ENCODE measurements around the gene CHST12. TPM values are rescaled to one million over a fixed set of nuclear protein-coding genes. Genes with fewer than 3 reads are reported as not detected.

Gene CHST12
- total and polyA plus RNA-seq, 7 donors = 6.6 to 12.0 (median 8.2) TPM

- intact Hi-C loops (cut with DNase I) = no loop called here
- H3K27ac ChIP-seq = peak overlapping the region; percentile 100
These were observed 47.8 kb upstream of the CHST12 start for GRCh38 chr7:2355705-2356008.

DNA sequence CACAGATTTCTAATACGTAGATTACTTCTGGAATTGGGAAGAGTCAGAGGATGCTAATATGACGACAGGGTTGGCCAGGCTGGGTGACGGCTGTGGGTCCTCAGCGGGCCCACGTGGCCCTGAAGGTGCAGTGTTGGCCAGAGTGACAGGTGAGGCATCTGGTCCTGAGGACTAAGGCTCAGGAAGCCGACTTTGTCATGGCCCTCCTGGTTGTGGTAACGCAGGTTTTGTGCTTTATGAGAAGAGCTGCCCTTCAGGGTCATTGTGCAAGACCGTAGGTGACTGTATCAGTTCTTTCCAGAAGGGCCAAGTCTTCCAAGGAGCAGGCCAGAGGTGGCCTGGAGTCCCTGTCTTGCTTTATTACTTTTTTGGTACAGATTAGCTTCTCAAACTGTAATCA lies 46.2 kb upstream of the CHST12 start:
- no peaks in the 10 kb centered on the region for H3K27me3 ChIP-seq (ENCODE audit: insufficient read depth in 3 of 3, low read length in 2 of 3)
- H3K9me3 ChIP-seq = no peaks in the 10 kb centered on the region
- 54 to 75% (median 68%) methylated on average over 8 of the region's 8 CpGs for WGBS, 3 donors
- intact Hi-C loops (cut with DNase I) = no loop called here
- peak in 1 of 2 donors; percentile 34 for DNase-seq
- H3K4me1 ChIP-seq = peaks cover 43% of the 10 kb centered on the region
- no peak overlapping the region for H3K27ac ChIP-seq
- ATAC-seq = no peak
- H3K4me3 ChIP-seq = peak overlapping the region; percentile 98
- H3K36me3 ChIP-seq (ENCODE audit: insufficient read depth in 1 of 2, low read depth in 1 of 2) = peaks cover 3 to 56% of the 10 kb centered on the region in 2 donors
- no peak for TF ChIP-seq CTCF (IDR thresholded peaks at IDR 0.05)

More at GRCh38 chr7:2355705-2356008, 47.8 kb upstream of the CHST12 start:
- peaks cover 0 to 41% of the 10 kb centered on the region in 2 donors for H3K36me3 ChIP-seq (ENCODE audit: insufficient read depth in 1 of 2, low read depth in 1 of 2)
- H3K9me3 ChIP-seq = no peaks in the 10 kb centered on the region
- 4 to 5% (median 4%) methylated on average over 9 of the region's 9 CpGs for WGBS, 3 donors
- no peak for DNase-seq
- H3K27me3 ChIP-seq (ENCODE audit: insufficient read depth in 3 of 3, low read length in 2 of 3) = no peaks in the 10 kb centered on the region
- ATAC-seq = no peak
- peaks cover 43% of the 10 kb centered on the region for H3K4me1 ChIP-seq
- TF ChIP-seq CTCF (IDR thresholded peaks at IDR 0.05) = no peak
- H3K4me3 ChIP-seq = peak overlapping the region; percentile 98

DNA sequence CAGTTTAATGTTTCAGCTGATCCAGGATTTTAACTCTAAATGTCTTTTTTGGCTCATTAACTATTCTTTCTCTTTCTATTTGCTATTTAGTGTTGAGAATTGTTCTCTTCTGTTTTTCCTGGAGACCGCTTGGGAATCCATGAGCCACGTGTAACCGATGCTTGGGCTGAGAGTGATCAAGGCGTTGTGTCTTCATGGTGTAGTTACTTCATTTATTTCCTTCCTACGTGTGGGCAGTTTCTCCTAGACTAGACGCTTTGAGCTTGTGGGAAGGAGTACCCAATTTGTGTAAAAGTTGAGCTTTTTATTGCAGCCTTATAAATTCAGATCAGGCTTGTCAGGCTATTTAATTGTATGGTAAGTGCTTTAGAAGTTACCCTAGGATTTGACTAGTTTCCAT lies 45.8 kb upstream of the CHST12 start:
- 43 to 55% (median 52%) methylated on average over 6 of the region's 6 CpGs for WGBS, 3 donors
- no peak for TF ChIP-seq CTCF (IDR thresholded peaks at IDR 0.05)
- intact Hi-C loops (cut with DNase I) = no loop called here
- ATAC-seq (no peak), DNase-seq (no peak)
- no peak overlapping the region for H3K27ac ChIP-seq
- peak overlapping the region; percentile 98 for H3K4me3 ChIP-seq
- H3K36me3 ChIP-seq (ENCODE audit: insufficient read depth in 1 of 2, low read depth in 1 of 2) = peaks cover 5 to 60% of the 10 kb centered on the region in 2 donors
- H3K27me3 ChIP-seq (ENCODE audit: insufficient read depth in 3 of 3, low read length in 2 of 3) = no peaks in the 10 kb centered on the region
- peaks cover 43% of the 10 kb centered on the region for H3K4me1 ChIP-seq
- H3K9me3 ChIP-seq = no peaks in the 10 kb centered on the region

GRCh38 chr7:2358968-2359527 lies 44.4 kb upstream of the CHST12 start:
- Histone ChIP-seq H3K4me3 (peak overlapping the region; percentile 11), H3K36me3 (ENCODE audit: insufficient read depth in 1 of 2, low read depth in 1 of 2) (peaks cover 7 to 75% of the 10 kb centered on the region in 2 donors), H3K4me1 (peaks cover 43% of the 10 kb centered on the region), H3K27ac (no peak overlapping the region), H3K9me3 (no peaks in the 10 kb centered on the region), H3K27me3 (ENCODE audit: insufficient read depth in 3 of 3, low read length in 2 of 3) (no peaks in the 10 kb centered on the region)
- intact Hi-C loops (cut with DNase I) = no loop called here
- DNase-seq (no peak), ATAC-seq (no peak)
- 57 to 69% (median 62%) methylated on average over 8 of the region's 8 CpGs for WGBS, 3 donors
- no peak for TF ChIP-seq CTCF (IDR thresholded peaks at IDR 0.05)

DNA sequence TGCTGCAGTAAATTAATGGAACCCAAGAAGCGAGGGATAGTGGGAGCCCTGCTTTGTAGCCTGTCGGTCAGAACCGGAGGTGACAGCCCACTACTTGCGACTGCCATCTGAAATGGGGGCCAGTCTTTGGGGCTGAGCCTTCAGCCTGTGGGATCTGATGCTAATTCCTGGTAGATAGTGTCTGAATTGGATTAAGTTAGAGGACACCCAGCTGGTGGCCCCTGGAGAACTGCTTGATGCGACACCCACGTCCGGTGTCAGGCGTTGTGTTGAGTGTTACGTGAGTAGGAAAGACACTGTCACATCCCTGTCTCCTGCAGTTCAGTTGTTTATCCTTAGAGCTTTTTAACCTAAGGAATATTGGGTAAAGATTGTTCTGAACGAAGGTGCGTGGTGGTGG lies 43.8 kb upstream of the CHST12 start:
- H3K4me1 ChIP-seq = peaks cover 43% of the 10 kb centered on the region
- no peaks in the 10 kb centered on the region for H3K9me3 ChIP-seq
- no peaks in the 10 kb centered on the region for H3K27me3 ChIP-seq (ENCODE audit: insufficient read depth in 3 of 3, low read length in 2 of 3)
- ATAC-seq = no peak
- peaks cover 7 to 81% of the 10 kb centered on the region in 2 donors for H3K36me3 ChIP-seq (ENCODE audit: insufficient read depth in 1 of 2, low read depth in 1 of 2)
- intact Hi-C loops (cut with DNase I) = loop anchor here in 1 of 2 donors (5.0 kb wide), 1 partner anchor 38 kb away; no protein-coding TSS in a partner anchor
- 86 to 90% (median 87%) methylated on average over 11 of the region's 11 CpGs for WGBS, 3 donors
- no peak overlapping the region for H3K4me3 ChIP-seq
- peak in 1 of 2 donors; percentile 23 for DNase-seq
- H3K27ac ChIP-seq = no peak overlapping the region
- TF ChIP-seq CTCF (IDR thresholded peaks at IDR 0.05) = no peak

All from psoas muscle (tissue), 8 donors.